Renal cortex interstitium (tissue), 11 donors: ENCODE data around the gene TMIGD2. TPM values are rescaled to one million over a fixed set of nuclear protein-coding genes. Genes with fewer than 3 reads are reported as not detected.

ENCODE experiments used
- DNase-seq, 11 donors: peaks; one replicate each; pipeline ENCODE4 v3.0.0-alpha.2; 2013; ENCODE audit warnings: low read depth in 9 of 11, low spot score in 4 of 11; ENCODE audit errors: extremely low read depth in 1 of 11
- polyA plus RNA-seq, 3 donors: library from polyadenylated mRNA; unstranded; fragments of 120-200 nt; gene quantifications; one replicate each; pipeline ENCODE4 v1.2.1, GENCODE V29; 2013; ENCODE audit not compliant: insufficient read length in 3 of 3

The TMIGD2 gene
- polyA plus RNA-seq, 3 donors = 0.22 to 0.39 (median 0.38) TPM

DNA sequence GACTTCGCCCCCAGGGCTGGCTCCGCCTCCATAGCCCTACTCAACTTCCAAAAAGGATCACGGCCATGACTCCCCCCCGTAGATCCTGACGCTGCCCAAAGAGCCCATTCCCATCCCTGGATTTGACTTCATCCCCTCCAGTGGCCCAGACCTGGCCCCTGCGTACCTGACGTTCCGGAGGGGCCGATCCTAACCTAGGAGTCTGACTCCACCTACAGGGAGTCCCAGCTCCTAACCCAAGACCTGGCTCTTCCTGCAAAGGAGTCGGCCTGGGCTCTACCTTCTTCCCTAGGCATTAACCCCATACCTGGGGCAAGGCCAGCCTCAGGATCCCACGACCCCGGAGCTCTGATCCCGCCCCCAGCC lies 25.7 kb upstream of the TMIGD2 start:
- no peak for DNase-seq

GRCh38 chr19:4327252-4327876 lies 25.2 kb upstream of the TMIGD2 start:
- peak in 6 of 11 donors; percentile 39 to 74 (median 56) for DNase-seq

DNA sequence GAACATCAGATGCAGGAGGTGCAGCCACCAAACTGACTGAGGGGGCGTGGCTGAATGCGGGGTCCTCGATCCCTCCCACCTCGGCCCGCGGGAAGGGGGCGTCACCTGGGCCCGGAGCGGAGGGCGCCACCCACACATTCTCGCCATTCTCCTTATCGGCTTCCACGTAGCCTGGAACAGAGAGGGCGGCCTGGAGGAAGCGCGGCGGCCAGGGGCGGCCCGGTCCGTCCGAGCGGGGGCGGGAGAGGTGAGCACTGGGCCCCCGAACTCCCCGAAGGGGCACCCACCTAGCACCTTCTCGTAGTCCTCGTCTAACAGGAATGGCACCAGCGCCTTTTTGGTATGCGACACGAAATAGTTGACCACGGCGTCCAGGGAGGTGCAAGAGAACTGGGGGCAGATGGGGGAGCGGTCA lies 24.7 kb upstream of the TMIGD2 start:
- no peak for DNase-seq

DNA sequence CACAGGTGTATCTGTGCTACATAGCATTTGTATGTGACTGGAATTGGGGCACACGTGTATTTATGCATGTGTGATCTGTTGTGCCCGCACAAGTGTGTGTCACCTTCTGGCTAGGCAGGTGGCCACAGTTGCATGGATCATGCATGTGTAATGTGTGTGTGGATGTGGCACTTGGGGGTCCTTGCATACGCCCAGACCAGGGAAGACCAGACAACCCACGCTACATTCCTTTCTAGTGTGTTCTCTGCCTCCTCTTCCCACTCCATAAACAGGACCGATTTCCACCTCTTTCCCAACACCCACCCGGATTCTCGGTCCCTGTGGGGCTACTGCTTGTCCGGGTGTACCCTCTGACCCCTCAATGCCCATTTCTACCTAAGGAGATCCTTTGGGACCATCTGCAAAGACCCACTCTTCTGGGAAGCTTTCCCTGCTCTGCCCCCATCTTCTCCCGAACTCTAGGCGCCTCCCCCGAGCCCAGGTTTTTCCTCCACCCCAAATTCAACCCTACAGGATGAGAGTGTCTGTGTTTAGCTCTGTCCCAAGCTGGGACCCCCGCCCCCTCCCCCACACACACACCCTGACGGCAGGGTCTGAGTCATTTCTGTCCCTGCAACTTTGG lies 24.1 kb upstream of the TMIGD2 start:
- DNase-seq = no peak

DNA sequence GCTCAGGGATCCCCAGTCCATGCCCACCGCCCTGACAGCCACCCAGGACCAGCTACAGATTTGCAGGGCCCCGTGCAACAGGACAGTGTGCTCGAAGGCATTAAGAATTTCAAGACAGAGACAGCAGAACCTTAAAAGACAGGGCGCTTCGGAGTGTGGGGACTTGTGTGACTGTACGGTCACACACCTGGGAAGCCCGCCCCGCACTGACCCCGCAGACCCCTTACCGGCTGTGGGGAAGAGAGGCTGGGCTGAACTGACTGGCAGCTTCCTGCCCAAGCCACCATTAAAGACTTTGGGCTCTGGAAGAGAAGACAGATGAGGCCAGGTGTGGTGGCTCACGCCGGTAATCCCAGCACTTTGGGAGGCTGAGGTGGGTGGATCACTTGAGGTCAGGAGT lies 22.0 kb upstream of the TMIGD2 start:
- no peak for DNase-seq

GRCh38 chr19:4323692-4324091 lies 21.5 kb upstream of the TMIGD2 start:
- DNase-seq = no peak

- no peak for DNase-seq
Observed at GRCh38 chr19:4322942-4323665, 20.9 kb upstream of the TMIGD2 start.

- DNase-seq = no peak
Observed at GRCh38 chr19:4320419-4320818, 18.2 kb upstream of the TMIGD2 start.

DNA sequence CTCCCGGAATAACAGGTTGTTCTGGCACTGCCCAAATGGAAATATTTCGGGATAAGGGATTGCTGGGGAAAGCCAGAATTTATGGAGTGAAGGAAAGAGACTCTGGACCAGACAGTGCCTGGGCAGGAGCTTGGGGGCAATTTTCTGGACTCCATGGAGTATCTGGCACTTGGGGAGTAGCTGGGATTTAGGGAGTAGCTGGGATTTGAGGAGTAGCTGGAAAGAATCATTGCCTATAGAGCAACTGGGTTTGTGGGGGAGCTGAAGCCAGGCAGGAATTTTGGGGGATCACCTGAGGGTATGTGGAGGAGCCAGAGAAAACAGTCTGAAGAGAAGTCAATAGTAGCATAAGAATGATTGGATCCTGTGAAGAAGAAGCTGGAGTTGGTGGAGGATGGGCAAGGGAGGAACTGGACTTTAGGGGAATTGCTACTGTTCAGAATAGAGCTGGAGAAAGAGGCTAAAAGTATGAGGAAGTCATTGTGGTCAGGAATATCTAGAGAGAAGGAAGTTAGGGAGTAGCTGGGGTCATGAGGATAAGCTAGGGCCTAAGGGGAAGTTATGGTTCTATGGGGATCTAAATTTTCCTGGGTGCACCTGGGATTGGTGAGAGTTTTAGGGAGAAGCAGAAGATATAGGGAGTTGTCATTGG lies 17.0 kb upstream of the TMIGD2 start:
- no peak for DNase-seq

DNA sequence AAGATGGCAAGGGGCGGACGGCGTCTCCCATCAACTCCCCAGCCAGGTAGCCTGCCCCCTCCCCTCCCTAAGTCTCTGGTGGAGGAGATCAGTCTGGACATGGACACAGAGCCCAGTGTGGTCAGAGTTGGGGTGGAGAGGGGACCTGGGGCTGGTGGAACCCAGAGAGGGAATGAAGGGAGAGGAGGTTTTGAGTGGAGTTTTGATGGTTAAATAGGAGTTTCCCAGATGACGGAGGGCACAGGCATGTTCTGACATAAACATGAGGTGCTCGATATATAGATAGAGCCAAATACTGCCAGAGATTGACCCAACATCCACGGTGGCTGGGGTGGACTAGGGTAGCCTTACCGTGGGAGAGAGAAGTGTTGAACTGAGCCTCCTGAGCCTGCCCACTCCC lies 16.3 kb upstream of the TMIGD2 start:
- no peak for DNase-seq

DNA sequence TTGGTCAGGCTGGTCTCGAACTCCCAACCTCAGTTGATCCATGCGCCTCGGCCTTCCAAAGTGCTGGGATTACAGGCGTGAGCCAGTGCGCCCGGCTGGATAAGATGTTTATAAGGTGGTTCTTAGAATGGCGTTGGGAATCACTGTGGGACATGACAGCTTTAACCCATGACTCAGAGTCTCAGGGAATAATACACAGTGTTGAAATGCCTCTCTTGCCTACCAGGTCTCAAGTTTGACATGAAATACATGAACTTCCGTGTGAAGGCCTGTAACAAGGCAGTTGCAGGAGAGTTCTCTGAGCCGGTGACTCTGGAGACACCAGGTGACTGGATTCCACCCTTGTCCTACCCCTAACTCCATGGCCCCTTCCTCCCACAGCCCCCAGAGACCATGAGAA lies 14.8 kb upstream of the TMIGD2 start:
- DNase-seq = no peak

DNA sequence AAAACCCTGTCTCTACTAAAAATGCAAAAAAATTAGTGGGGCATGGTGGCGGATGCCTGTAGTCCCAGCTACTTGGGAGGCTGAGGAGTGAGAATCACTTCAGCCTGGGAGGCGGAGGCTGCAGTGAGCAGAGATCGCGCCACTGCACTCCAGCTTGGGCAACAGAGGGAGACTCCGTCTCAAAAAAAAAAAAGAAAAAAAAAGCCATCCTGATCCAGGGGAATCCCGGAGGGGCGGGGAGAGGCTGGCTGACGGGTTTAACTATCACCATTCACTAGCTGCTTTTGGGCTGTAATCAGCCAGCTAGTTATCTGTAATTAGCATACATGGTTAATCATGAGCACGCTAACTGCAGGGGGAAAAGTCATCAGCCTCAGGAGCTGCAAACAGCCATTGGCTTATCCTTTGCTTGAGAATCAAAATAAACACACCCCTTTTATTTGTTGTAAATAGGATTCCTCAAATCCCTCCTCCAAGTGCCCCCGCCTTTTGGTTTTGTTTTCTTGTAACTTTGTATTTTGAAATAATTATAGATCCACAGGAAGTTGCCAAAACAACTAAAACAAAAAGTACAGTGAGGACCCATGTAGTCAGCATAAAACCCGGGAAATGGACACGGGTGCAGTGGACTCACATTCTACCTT lies 11.8 kb upstream of the TMIGD2 start:
- no peak for DNase-seq

DNA sequence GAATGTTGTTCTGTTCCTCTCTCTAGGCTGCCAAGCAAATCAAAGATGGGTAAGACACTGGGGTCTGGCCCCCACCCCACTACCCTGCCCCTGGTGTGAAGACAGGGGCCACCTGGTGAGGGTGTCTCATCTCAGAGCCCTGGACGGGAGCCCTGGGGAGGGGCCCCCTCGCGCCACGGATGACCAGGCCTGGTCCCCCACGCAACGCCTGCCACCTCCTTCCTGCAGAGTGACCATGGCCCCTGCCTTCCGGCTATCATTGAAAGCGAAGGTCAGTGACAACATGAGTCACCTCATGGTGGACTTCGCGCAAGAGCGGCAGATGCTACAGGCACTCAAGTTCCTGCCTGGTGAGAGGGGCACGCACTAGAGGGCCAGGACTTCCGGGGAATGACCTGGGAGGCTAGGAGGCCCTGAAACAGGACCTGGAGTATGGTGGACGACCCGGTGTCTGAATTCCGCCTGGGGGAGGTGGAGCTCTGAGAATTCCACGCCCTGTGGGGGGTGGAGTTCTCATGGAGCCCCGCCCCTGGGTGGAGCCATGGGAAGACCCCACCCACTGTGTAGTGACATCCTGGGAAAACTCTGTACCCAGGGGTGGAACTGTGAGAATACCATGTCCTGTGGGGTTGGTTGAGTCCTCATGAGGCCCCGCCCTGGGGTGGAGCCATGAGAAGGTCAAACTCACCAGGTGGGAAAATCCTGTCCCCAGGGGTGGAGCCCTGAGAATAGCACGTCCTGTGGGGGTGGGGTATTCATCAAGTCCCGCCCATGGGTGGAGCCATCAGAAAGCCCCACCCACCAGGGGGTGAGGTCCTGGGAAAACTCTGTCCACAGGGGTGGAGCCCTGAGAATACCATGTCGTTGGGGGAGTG lies 8.3 kb upstream of the TMIGD2 start:
- DNase-seq = no peak

- DNase-seq = no peak
Observed at GRCh38 chr19:4305659-4306058, 3.5 kb upstream of the TMIGD2 start.

- DNase-seq = no peak
Observed at GRCh38 chr19:4305257-4305612, 3.0 kb upstream of the TMIGD2 start.

DNA sequence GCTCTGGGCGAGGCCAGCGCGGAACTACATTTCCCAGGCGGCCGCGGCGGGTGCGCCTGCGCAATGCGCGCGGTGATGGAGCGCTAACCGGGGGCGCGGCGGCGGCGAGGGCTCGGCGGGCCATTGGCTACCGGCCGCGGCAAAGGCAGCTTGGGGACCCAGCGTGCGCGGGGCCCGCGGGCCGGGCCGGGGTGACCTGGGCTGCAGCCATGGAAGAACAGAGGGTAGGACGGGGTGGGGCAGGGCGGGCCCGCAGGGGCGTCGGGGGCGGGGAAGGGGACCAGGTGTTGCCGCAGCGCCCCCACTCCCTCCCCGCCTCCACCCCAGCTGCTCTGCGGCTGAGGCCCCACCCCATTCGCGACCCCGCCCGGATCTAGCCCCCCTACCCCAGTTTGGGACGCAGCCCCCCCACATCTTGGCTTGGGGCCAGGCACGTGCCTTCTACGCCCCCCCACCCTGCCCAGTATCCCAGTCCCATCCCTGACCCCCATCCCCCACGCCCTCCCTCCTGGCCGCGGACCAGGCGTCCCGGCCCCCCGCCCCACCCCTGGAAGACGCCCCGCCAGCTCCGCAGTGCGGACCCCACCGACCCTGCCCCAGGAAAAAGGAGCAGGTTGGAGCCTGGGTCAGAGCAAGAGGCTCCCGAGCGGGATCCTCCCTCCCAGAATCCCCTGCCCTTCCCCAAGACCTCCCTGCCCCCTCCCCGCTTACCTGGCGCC lies 2.5 kb upstream of the TMIGD2 start, which contains the start of gene FSD1:
FSD1 (plus strand) TSS at position 61 of the 719 bp plus-strand sequence; CDS start at position 210, 149 bp downstream.
- DNase-seq = peak in 3 of 11 donors; percentile 29 to 39 (median 32)

DNA sequence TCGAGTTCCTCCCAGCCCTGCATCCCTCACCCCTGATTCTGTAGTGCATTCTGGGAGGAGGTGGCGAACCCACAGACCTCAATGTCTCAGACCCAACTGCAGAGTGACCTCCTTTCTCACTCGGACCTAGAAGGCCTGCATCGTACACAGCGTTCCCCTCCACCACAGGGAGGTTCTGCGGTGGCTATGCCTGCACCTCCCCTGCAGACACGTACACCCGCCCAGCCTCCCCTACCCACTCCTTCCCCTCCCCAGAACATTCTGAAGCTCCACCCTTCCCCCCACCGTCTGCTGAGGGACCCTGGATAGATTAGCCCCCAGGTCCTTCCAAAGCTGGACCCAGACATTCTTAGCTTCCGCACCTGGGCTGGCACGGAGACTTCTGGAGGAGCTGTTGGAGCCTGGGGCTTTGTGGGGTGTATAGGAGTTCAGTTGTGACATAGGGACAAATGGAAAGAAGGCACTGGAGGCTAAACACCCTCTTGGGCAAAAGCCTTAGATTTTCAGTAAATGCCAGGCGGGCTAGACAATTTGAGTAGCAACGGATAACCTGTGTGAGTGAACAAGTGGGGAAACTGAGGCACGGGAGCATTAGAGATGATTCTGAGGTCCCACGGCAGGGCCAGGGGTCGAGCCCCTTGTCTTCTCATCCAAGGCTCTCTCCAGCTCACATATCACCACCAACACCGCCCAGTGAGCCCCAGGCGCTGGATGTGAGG lies 1.8 kb upstream of the TMIGD2 start:
- DNase-seq = no peak
